Fibroblast of the aortic adventitia (primary cell): Measurements from ENCODE around the gene ARPC1B. TPM values are rescaled to one million over a fixed set of nuclear protein-coding genes. Genes with fewer than 3 reads are reported as not detected.

Experiments used
- DNase-seq: peaks from one replicate; pipeline ENCODE4 v3.0.0-alpha.2; 2010; ENCODE audit warnings: low read depth
- H3K4me3 ChIP-seq: 2 replicates; pipeline ENCODE4 v1.5.1; 2011; ENCODE audit warnings: low read depth, mild to moderate bottlenecking, control low read depth, low read length, moderate library complexity
- CTCF ChIP-seq: IDR thresholded peaks from 2 replicates; pipeline ENCODE4 v1.5.1; 2011; ENCODE audit warnings: mild to moderate bottlenecking, low read length, control low read depth, inconsistent platforms; ENCODE audit not compliant: insufficient read depth
- total RNA-seq: library from RNA; depleted of rRNA; stranded (reverse); fragments of >200 nt; gene quantifications from 2 replicates; pipeline ENCODE4 v1.2.3, GENCODE V29; 2012; ENCODE audit warnings: low replicate concordance

Gene ARPC1B
- total RNA-seq, 1 donor, result 358 TPM

GRCh38 chr7:99397297-99397983, 22.9 kb downstream of the ARPC1B start:
- no peak for DNase-seq
- H3K4me3 ChIP-seq, result no peak overlapping the region
- TF ChIP-seq CTCF, result no peak

GRCh38 chr7:99398891-99399445, 24.4 kb downstream of the ARPC1B start:
- DNase-seq, result no peak
- H3K4me3 ChIP-seq, result no peak overlapping the region
- TF ChIP-seq CTCF, result no peak

GRCh38 chr7:99399597-99399996, 25.1 kb downstream of the ARPC1B start:
- DNase-seq, result no peak
- no peak overlapping the region for H3K4me3 ChIP-seq
- no peak for TF ChIP-seq CTCF

GRCh38 chr7:99402854-99403253, 28.3 kb downstream of the ARPC1B start:
- TF ChIP-seq CTCF, result no peak
- H3K4me3 ChIP-seq, result no peak overlapping the region
- DNase-seq, result no peak

GRCh38 chr7:99403764-99404163, 29.2 kb downstream of the ARPC1B start:
- no peak for TF ChIP-seq CTCF
- no peak overlapping the region for H3K4me3 ChIP-seq
- DNase-seq, result no peak

GRCh38 chr7:99404235-99404976, 29.9 kb downstream of the ARPC1B start:
- peak; percentile 57 for DNase-seq
- no peak for TF ChIP-seq CTCF
- H3K4me3 ChIP-seq, result no peak overlapping the region
